ENCODE data around the gene FOXP4. TPM values are rescaled to one million over a fixed set of nuclear protein-coding genes. Genes with fewer than 3 reads are reported as not detected.

FOXP4 gene
- total RNA-seq, 1 donor from 2014 or later = 30.0 TPM

DNA sequence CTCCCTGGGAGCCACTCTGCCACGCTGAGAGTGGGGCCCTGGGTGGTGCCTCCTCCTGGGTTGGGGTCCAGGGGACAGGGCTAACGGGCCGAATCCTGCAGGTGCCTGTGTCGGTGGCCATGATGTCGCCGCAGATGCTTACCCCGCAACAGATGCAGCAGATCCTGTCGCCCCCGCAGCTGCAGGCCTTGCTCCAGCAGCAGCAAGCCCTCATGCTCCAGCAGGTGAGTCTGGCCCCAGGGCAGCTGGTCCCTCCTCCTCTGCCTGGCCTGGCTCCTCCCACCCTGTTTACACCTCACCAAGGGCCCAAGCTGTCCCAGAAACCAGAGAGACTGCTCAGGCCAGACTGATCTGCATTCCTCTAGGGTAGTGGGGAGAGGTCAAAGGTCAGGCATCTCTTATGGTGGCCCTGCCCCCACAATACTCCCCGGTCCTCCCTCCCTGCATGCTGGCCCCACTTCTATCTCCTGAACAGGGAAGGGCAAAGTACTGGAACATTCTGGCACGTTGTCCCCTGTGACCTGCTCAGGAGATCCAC lies 38.6 kb downstream of the FOXP4 start:
- DNase-seq = no peak
- intact Hi-C loops (cut with DNase I) = no loop called here
- TF ChIP-seq, protein P1, sequence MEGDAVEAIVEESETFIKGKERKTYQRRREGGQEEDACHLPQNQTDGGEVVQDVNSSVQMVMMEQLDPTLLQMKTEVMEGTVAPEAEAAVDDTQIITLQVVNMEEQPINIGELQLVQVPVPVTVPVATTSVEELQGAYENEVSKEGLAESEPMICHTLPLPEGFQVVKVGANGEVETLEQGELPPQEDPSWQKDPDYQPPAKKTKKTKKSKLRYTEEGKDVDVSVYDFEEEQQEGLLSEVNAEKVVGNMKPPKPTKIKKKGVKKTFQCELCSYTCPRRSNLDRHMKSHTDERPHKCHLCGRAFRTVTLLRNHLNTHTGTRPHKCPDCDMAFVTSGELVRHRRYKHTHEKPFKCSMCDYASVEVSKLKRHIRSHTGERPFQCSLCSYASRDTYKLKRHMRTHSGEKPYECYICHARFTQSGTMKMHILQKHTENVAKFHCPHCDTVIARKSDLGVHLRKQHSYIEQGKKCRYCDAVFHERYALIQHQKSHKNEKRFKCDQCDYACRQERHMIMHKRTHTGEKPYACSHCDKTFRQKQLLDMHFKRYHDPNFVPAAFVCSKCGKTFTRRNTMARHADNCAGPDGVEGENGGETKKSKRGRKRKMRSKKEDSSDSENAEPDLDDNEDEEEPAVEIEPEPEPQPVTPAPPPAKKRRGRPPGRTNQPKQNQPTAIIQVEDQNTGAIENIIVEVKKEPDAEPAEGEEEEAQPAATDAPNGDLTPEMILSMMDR (IDR thresholded peaks at IDR 0.05) = no peak
- H3K27ac ChIP-seq = no peak overlapping the region
- ATAC-seq = peak; percentile 40 to 58
- peaks cover 55% of the 10 kb centered on the region for H3K36me3 ChIP-seq
- H3K27me3 ChIP-seq (ENCODE audit: low read depth) = no peaks in the 10 kb centered on the region
- H3K4me1 ChIP-seq = no peaks in the 10 kb centered on the region
- H3K9me3 ChIP-seq = no peaks in the 10 kb centered on the region
- no peak overlapping the region for H3K4me3 ChIP-seq

DNA sequence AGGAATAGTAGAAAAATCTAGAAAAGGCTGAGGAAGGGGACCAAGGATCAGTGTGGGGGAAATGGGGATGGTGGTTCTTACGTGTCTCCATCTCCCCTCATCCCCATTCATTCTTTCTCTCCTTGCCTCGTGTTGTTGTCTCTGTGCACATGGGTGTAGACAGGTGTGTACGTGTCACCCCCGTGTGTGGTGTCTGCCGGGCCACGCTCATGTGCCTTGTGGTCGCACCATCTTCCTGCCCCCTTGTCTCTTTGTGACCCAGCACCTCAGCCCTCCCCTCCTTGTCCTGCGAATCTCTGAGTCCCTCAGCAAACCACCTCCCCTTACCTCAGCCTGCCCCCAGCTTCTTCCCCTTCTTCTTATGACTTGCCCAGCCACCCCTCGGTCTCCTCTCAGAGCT lies 39.4 kb downstream of the FOXP4 start:
- peaks cover 63% of the 10 kb centered on the region for H3K36me3 ChIP-seq

DNA sequence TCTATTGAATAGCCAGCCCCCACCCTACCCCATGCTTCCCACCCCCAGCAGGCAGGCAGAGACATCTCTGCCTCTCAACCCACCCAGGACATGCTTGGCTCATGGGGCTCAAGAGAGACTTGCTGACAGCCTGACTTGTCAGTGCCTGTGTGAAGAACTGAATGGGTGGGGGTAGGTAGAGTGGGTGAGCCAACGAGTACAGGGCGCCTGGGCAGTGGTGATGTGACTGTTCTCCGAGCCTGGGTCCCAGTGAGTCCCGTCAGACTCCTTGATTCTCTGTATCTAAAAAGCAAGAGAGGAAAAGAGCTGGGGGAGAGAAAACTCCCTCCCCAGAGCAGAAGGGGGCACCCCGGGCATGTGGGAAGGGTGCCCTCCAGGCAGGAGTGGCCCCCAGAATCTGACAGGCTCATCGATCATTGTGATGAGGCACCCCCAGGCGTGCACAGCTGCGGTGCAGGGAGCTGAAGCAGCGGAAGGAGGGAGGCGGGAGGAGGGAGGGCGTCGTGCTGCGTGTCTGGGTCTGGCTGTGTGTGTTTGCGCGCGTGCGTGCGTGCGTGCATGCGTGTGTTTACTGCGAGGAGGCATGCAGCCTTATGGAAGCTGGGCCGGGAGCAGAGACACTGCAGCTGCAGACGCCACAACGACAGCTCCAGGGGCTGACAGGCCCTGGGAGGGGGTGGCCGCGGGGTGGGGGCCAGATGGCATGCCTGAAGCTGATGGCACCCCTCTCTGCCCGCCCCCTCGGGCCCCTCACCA lies 40.2 kb downstream of the FOXP4 start:
- intact Hi-C loops (cut with DNase I) = no loop called here
- ATAC-seq = no peak
- H3K4me3 ChIP-seq = no peak overlapping the region
- TF ChIP-seq, protein P1 (IDR thresholded peaks at IDR 0.05) = no peak
- DNase-seq = no peak
- H3K4me1 ChIP-seq = no peaks in the 10 kb centered on the region
- no peak overlapping the region for H3K27ac ChIP-seq
- no peaks in the 10 kb centered on the region for H3K27me3 ChIP-seq (ENCODE audit: low read depth)
- H3K9me3 ChIP-seq = no peaks in the 10 kb centered on the region
- peaks cover 70% of the 10 kb centered on the region for H3K36me3 ChIP-seq

More for the DNA sequence above, 39.4 kb downstream of the FOXP4 start:
- no peak for ATAC-seq
- TF ChIP-seq, protein P1 (IDR thresholded peaks at IDR 0.05) = no peak
- no peaks in the 10 kb centered on the region for H3K27me3 ChIP-seq (ENCODE audit: low read depth)
- intact Hi-C loops (cut with DNase I) = no loop called here
- H3K4me3 ChIP-seq = no peak overlapping the region
- H3K27ac ChIP-seq = no peak overlapping the region
- DNase-seq = no peak
- H3K4me1 ChIP-seq = no peaks in the 10 kb centered on the region
- no peaks in the 10 kb centered on the region for H3K9me3 ChIP-seq

DNA sequence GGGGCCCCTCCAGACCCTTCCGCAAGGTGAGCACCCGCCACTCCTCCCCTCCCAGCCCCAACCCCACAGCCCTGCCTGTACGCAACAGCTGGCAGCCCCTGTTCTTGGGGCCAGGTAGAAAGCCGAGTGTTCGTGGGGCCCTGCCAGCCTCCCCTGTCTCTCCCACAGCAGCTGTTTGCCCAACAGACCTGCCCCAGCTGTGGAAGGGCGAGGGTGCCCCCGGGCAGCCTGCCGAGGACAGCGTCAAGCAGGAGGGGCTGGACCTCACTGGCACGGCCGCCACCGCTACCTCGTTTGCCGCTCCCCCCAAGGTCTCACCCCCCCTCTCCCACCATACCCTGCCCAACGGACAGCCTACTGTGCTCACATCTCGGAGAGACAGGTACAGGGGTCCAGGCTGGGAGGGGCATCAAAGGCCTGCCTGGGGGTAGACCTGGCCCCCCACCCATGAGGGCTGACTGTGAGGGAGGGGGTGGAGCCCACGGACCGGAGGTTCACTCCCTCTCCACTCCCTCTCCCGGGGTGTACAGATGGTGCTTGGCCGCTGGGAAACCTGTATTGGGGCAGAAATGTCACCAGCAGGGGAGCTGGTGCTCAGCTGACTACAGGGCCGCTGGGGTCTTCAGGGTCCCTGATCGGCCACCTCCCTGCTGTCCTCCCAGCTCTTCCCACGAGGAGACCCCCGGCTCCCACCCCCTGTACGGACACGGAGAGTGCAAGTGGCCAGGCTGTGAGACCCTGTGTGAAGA lies 41.1 kb downstream of the FOXP4 start:
- no peak for DNase-seq
- H3K27me3 ChIP-seq (ENCODE audit: low read depth) = no peaks in the 10 kb centered on the region
- no peak overlapping the region for H3K27ac ChIP-seq
- intact Hi-C loops (cut with DNase I) = no loop called here
- no peaks in the 10 kb centered on the region for H3K4me1 ChIP-seq
- no peak for ATAC-seq
- H3K9me3 ChIP-seq = no peaks in the 10 kb centered on the region
- H3K36me3 ChIP-seq = peaks cover 70% of the 10 kb centered on the region
- no peak overlapping the region for H3K4me3 ChIP-seq
- TF ChIP-seq, protein P1 (IDR thresholded peaks at IDR 0.05) = no peak

DNA sequence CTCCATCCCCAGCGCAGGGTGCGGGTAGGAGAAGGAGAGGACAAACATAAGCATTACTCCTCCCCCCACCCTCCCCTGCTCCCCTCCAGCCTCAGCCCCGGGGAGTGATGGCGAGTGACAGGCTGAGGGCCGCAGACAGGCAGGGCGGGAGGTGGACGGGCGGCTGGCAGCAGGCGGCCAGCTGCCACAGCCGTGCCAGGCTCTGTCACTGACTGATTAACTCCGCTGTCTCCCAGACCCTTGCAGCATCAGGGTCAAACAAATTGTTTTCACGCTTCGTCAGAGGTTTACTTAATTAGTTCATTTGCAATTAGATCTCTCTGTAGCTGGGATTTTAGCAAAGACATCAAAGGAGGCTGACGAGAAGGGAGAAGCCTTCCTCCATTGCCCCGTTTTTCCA lies 41.9 kb downstream of the FOXP4 start:
- Histone ChIP-seq H3K9me3 (no peaks in the 10 kb centered on the region), H3K27ac (no peak overlapping the region), H3K27me3 (ENCODE audit: low read depth) (no peaks in the 10 kb centered on the region), H3K36me3 (peaks cover 75% of the 10 kb centered on the region), H3K4me3 (no peak overlapping the region), H3K4me1 (no peaks in the 10 kb centered on the region)
- TF ChIP-seq, protein P1 (IDR thresholded peaks at IDR 0.05) = no peak
- ATAC-seq (no peak), DNase-seq (no peak)
- intact Hi-C loops (cut with DNase I) = no loop called here

Measured in lower lobe of right lung (tissue), 2 donors.